Upper lobe of left lung (tissue), 4 donors: ENCODE results near the gene RHBDL2.

Experiments
- CTCF ChIP-seq, 6 experiments: fragments of 450-650 bp in 4 of 6; fragments of 200-600 bp in 2 of 6; sonication (generic) in 2 of 6; IDR thresholded peaks; one replicate each; pipeline ENCODE4 v1.5.1; 2016 to 2019; ENCODE audit warnings: antibody characterized with exemption in 6 of 6
- EP300 ChIP-seq, 4 donors: sonication (generic); formaldehyde crosslinking; IDR thresholded peaks; one replicate each; pipeline ENCODE4 v1.5.1; 2017; ENCODE audit warnings: antibody characterized with exemption in 4 of 4, control low read depth in 2 of 4
- POLR2A ChIP-seq, 4 donors: fragments of 450-650 bp; IDR thresholded peaks; one replicate each; pipeline ENCODE4 v1.5.1; 2016 to 2017; ENCODE audit warnings: antibody characterized with exemption in 4 of 4, mild to moderate bottlenecking in 2 of 4
- POLR2AphosphoS5 ChIP-seq, 2 donors: sonication (generic); formaldehyde crosslinking; IDR thresholded peaks; one replicate each; pipeline ENCODE4 v1.5.1; 2017; ENCODE audit warnings: antibody characterized with exemption in 2 of 2

GRCh38 chr1:38860454-38860795, 81.2 kb downstream of the RHBDL2 start:
- TF ChIP-seq POLR2A (IDR thresholded peaks at IDR 0.05): no peak
- TF ChIP-seq CTCF (IDR thresholded peaks at IDR 0.05): no peak
- TF ChIP-seq EP300 (IDR thresholded peaks at IDR 0.05): no peak
- TF ChIP-seq POLR2AphosphoS5 (IDR thresholded peaks at IDR 0.05): no peak
